Measurements from ENCODE around the gene ANKRD26. TPM values are rescaled to one million over a fixed set of nuclear protein-coding genes. Genes with fewer than 3 reads are reported as not detected.

ANKRD26 gene
- total RNA-seq, 4 donors from 2014 or later: 4.0 to 12.5 (median 6.2) TPM

GRCh38 chr10:27088119-27089044 is 11.9 kb downstream of the ANKRD26 start:
- no peak overlapping the region for H3K4me3 ChIP-seq
- intact Hi-C loops (cut with DNase I): no loop called here
- H3K9me3 ChIP-seq: no peaks in the 10 kb centered on the region
- TF ChIP-seq POLR2AphosphoS5 (IDR thresholded peaks at IDR 0.05) (no peak), EP300 (IDR thresholded peaks at IDR 0.05) (no peak), POLR2A (IDR thresholded peaks at IDR 0.05; ENCODE audit: low read depth) (no peak), CTCF (IDR thresholded peaks at IDR 0.05) (no peak)
- no peaks in the 10 kb centered on the region for H3K4me1 ChIP-seq
- WGBS: 89% methylated on average over 5 of the region's 5 CpGs
- no peak for DNase-seq (ENCODE audit: extremely low spot score)
- peaks cover 16 to 86% (median 42%) of the 10 kb centered on the region in 4 donors for H3K36me3 ChIP-seq
- H3K27ac ChIP-seq (replicated peaks in 1 of 4): no peak overlapping the region
- H3K27me3 ChIP-seq: no peaks in the 10 kb centered on the region

- WGBS: 92% methylated on average over 6 of the region's 6 CpGs
- intact Hi-C loops (cut with DNase I): no loop called here
These were observed 27.7 kb downstream of the ANKRD26 start for GRCh38 chr10:27072436-27073114.

GRCh38 chr10:27068217-27068891 is 31.9 kb downstream of the ANKRD26 start:
- no peak overlapping the region for H3K4me3 ChIP-seq
- H3K4me1 ChIP-seq: no peaks in the 10 kb centered on the region
- DNase-seq (ENCODE audit: extremely low spot score): no peak
- H3K27ac ChIP-seq (replicated peaks in 1 of 4): no peak overlapping the region
- TF ChIP-seq EP300 (IDR thresholded peaks at IDR 0.05): no peak
- TF ChIP-seq POLR2A (IDR thresholded peaks at IDR 0.05; ENCODE audit: low read depth): no peak
- TF ChIP-seq POLR2AphosphoS5 (IDR thresholded peaks at IDR 0.05): no peak
- TF ChIP-seq CTCF (IDR thresholded peaks at IDR 0.05): no peak
- 87% methylated on average over 2 of the region's 2 CpGs for whole genome bisulfite sequencing
- H3K36me3 ChIP-seq: peaks cover 6 to 61% (median 25%) of the 10 kb centered on the region in 4 donors
- H3K27me3 ChIP-seq: no peaks in the 10 kb centered on the region
- no peaks in the 10 kb centered on the region for H3K9me3 ChIP-seq
- intact Hi-C loops (cut with DNase I): no loop called here

More at GRCh38 chr10:27072436-27073114, 27.7 kb downstream of the ANKRD26 start:
- H3K27me3 ChIP-seq: no peaks in the 10 kb centered on the region
- TF ChIP-seq CTCF (IDR thresholded peaks at IDR 0.05) (no peak), POLR2AphosphoS5 (IDR thresholded peaks at IDR 0.05) (no peak), POLR2A (IDR thresholded peaks at IDR 0.05; ENCODE audit: low read depth) (no peak), EP300 (IDR thresholded peaks at IDR 0.05) (no peak)
- H3K36me3 ChIP-seq: peaks cover 36 to 80% (median 47%) of the 10 kb centered on the region in 4 donors
- no peaks in the 10 kb centered on the region for H3K4me1 ChIP-seq
- no peak overlapping the region for H3K4me3 ChIP-seq
- no peak for DNase-seq (ENCODE audit: extremely low spot score)
- peaks cover 0 to 3% (median 0%) of the 10 kb centered on the region in 4 donors for H3K9me3 ChIP-seq
- no peak overlapping the region for H3K27ac ChIP-seq (replicated peaks in 1 of 4)

GRCh38 chr10:27065084-27065483 is 35.2 kb downstream of the ANKRD26 start:
- TF ChIP-seq POLR2A (IDR thresholded peaks at IDR 0.05; ENCODE audit: low read depth) (no peak), POLR2AphosphoS5 (IDR thresholded peaks at IDR 0.05) (no peak), EP300 (IDR thresholded peaks at IDR 0.05) (no peak), CTCF (IDR thresholded peaks at IDR 0.05) (no peak)
- Histone ChIP-seq H3K4me3 (no peak overlapping the region), H3K4me1 (no peaks in the 10 kb centered on the region), H3K27ac (replicated peaks in 1 of 4) (no peak overlapping the region), H3K27me3 (no peaks in the 10 kb centered on the region), H3K9me3 (no peaks in the 10 kb centered on the region), H3K36me3 (peaks cover 5 to 72% (median 27%) of the 10 kb centered on the region in 4 donors)
- WGBS: 92% methylated on average over 2 of the region's 2 CpGs
- DNase-seq (ENCODE audit: extremely low spot score): no peak
- intact Hi-C loops (cut with DNase I): no loop called here

All from esophagus muscularis mucosa (tissue), 4 donors.